Activated T-cell treated with anti-CD3 and anti-CD28 coated beads, Interleukin-2, amount 50 U/mL, for 72 hours (primary cell): ENCODE results near the gene HECTD4. TPM values are rescaled to one million over a fixed set of nuclear protein-coding genes. Genes with fewer than 3 reads are reported as not detected.
A peak's percentile ranks its signal among the peaks of the same experiment; 100 is the strongest.
"Not testable (repeated sequence)": the region's sequence is repeated elsewhere in the genome, so short reads cannot be mapped to it uniquely, and the experiment has no call there.

ENCODE experiments used
- ATAC-seq, 2 donors: fragments of 150-1000 bp; cut with Tn5 transposase; replicated peaks in 1 of 2; 2 replicates each; pipeline ENCODE4 v1.10.0; 2021; ENCODE audit warnings: moderate library complexity in 2 of 2, mild to moderate bottlenecking in 1 of 2
- DNase-seq, 2 donors: peaks; one replicate each; pipeline ENCODE4 v3.0.0; 2021 to 2022; ENCODE audit warnings: mixed read lengths in 1 of 2
- H3K27ac Mint-ChIP-seq: one replicate; pipeline ENCODE4 v1.8.0; 2022; ENCODE audit warnings: mild to moderate bottlenecking, moderate library complexity, mixed read lengths
- H3K27me3 Mint-ChIP-seq: one replicate; pipeline ENCODE4 v1.8.0; 2022; ENCODE audit warnings: low read depth, mixed read lengths
- H3K36me3 Mint-ChIP-seq, 2 donors: one replicate each; pipeline ENCODE4 v1.8.0; 2022; ENCODE audit warnings: mixed read lengths in 2 of 2, mild to moderate bottlenecking in 1 of 2; ENCODE audit not compliant: insufficient read depth in 2 of 2
- H3K4me1 Mint-ChIP-seq: one replicate; pipeline ENCODE4 v1.8.0; 2022; ENCODE audit warnings: low read depth, mixed read lengths
- H3K4me3 Mint-ChIP-seq, 2 donors: one replicate each; pipeline ENCODE4 v1.8.0; 2022; ENCODE audit warnings: mild to moderate bottlenecking in 2 of 2, mixed read lengths in 2 of 2, moderate library complexity in 2 of 2
- H3K9me3 Mint-ChIP-seq, 2 donors: one replicate each; pipeline ENCODE4 v1.8.0; 2022; ENCODE audit warnings: mixed read lengths in 2 of 2
- total RNA-seq, 2 donors: library from RNA; stranded (reverse); gene quantifications; one replicate each; pipeline ENCODE4 v1.2.3, GENCODE V29; 2022

HECTD4 gene
- total RNA-seq, 2 donors from 2014 or later, result 39.6 to 43.3 TPM

GRCh38 chr12:112241176-112241575 lies 141.1 kb downstream of the HECTD4 start:
- no peak for ATAC-seq
- Mint-ChIP-seq H3K4me3 (no peak overlapping the region), H3K27me3 (no peaks in the 10 kb centered on the region), H3K9me3 (no peaks in the 10 kb centered on the region), H3K36me3 (peaks cover 1% of the 10 kb centered on the region in 2 donors), H3K27ac (no peak overlapping the region), H3K4me1 (no peaks in the 10 kb centered on the region)
- DNase-seq, result no peak

GRCh38 chr12:112239881-112240280 lies 142.3 kb downstream of the HECTD4 start:
- Mint-ChIP-seq H3K36me3 (peaks cover 1 to 4% of the 10 kb centered on the region in 2 donors), H3K27me3 (no peaks in the 10 kb centered on the region), H3K4me1 (no peaks in the 10 kb centered on the region), H3K27ac (no peak overlapping the region), H3K4me3 (no peak overlapping the region), H3K9me3 (no peaks in the 10 kb centered on the region)
- ATAC-seq, result no peak
- no peak for DNase-seq

GRCh38 chr12:112239020-112239419 lies 143.2 kb downstream of the HECTD4 start:
- no peak for ATAC-seq
- Mint-ChIP-seq H3K36me3 (peaks cover 1 to 3% of the 10 kb centered on the region in 2 donors), H3K4me1 (no peaks in the 10 kb centered on the region), H3K27me3 (no peaks in the 10 kb centered on the region), H3K9me3 (no peaks in the 10 kb centered on the region), H3K4me3 (no peak overlapping the region), H3K27ac (no peak overlapping the region)
- no peak for DNase-seq

GRCh38 chr12:112238441-112238840 lies 143.8 kb downstream of the HECTD4 start:
- H3K27me3 Mint-ChIP-seq, result no peaks in the 10 kb centered on the region

GRCh38 chr12:112236786-112237185 lies 145.4 kb downstream of the HECTD4 start:
- Mint-ChIP-seq H3K9me3 (no peaks in the 10 kb centered on the region), H3K4me1 (no peaks in the 10 kb centered on the region), H3K27me3 (no peaks in the 10 kb centered on the region), H3K36me3 (peaks cover 1 to 7% of the 10 kb centered on the region in 2 donors), H3K4me3 (no peak overlapping the region), H3K27ac (no peak overlapping the region)
- DNase-seq (no peak), ATAC-seq (no peak)

More at GRCh38 chr12:112238441-112238840, 143.8 kb downstream of the HECTD4 start:
- no peaks in the 10 kb centered on the region for H3K4me1 Mint-ChIP-seq
- ATAC-seq (no peak), DNase-seq (no peak)
- no peaks in the 10 kb centered on the region for H3K9me3 Mint-ChIP-seq
- no peak overlapping the region for H3K4me3 Mint-ChIP-seq
- peaks cover 1 to 4% of the 10 kb centered on the region in 2 donors for H3K36me3 Mint-ChIP-seq
- no peak overlapping the region for H3K27ac Mint-ChIP-seq

GRCh38 chr12:112236386-112236785 lies 145.8 kb downstream of the HECTD4 start:
- H3K27me3 Mint-ChIP-seq, result no peaks in the 10 kb centered on the region
- no peak for DNase-seq
- no peak overlapping the region for H3K4me3 Mint-ChIP-seq
- peaks cover under 1 to 7% of the 10 kb centered on the region in 2 donors for H3K36me3 Mint-ChIP-seq
- ATAC-seq, result no peak
- H3K4me1 Mint-ChIP-seq, result no peaks in the 10 kb centered on the region
- H3K9me3 Mint-ChIP-seq, result no peaks in the 10 kb centered on the region
- H3K27ac Mint-ChIP-seq, result no peak overlapping the region

- Mint-ChIP-seq H3K9me3 (no peaks in the 10 kb centered on the region), H3K36me3 (peaks cover 0 to 7% of the 10 kb centered on the region in 2 donors), H3K27ac (peak overlapping the region; percentile 48), H3K27me3 (no peaks in the 10 kb centered on the region), H3K4me3 (no peak overlapping the region), H3K4me1 (no peaks in the 10 kb centered on the region)
- peak in 1 of 2 donors; percentile 51 for ATAC-seq
- no peak for DNase-seq
Observed at GRCh38 chr12:112234303-112234702, 147.9 kb downstream of the HECTD4 start.

GRCh38 chr12:112233242-112233641 lies 149.0 kb downstream of the HECTD4 start:
- Mint-ChIP-seq H3K27ac (no peak overlapping the region), H3K9me3 (no peaks in the 10 kb centered on the region), H3K36me3 (peaks cover 0 to 7% of the 10 kb centered on the region in 2 donors), H3K4me1 (no peaks in the 10 kb centered on the region), H3K4me3 (no peak overlapping the region), H3K27me3 (no peaks in the 10 kb centered on the region)
- ATAC-seq (no peak), DNase-seq (no peak)

GRCh38 chr12:112230136-112230535 lies 152.1 kb downstream of the HECTD4 start:
- H3K4me1 Mint-ChIP-seq, result no peaks in the 10 kb centered on the region
- H3K36me3 Mint-ChIP-seq, result peaks cover 0 to 5% of the 10 kb centered on the region in 2 donors

GRCh38 chr12:112226768-112227167 lies 155.5 kb downstream of the HECTD4 start:
- DNase-seq (no peak), ATAC-seq (no peak)
- no peaks in the 10 kb centered on the region for H3K9me3 Mint-ChIP-seq
- no peak overlapping the region for H3K27ac Mint-ChIP-seq
- no peak overlapping the region for H3K4me3 Mint-ChIP-seq
- no peaks in the 10 kb centered on the region for H3K4me1 Mint-ChIP-seq
- no peaks in the 10 kb centered on the region for H3K27me3 Mint-ChIP-seq
- H3K36me3 Mint-ChIP-seq, result peaks cover 0 to 2% of the 10 kb centered on the region in 2 donors

More at GRCh38 chr12:112230136-112230535, 152.1 kb downstream of the HECTD4 start:
- no peaks in the 10 kb centered on the region for H3K27me3 Mint-ChIP-seq
- H3K9me3 Mint-ChIP-seq, result no peaks in the 10 kb centered on the region
- no peak overlapping the region for H3K27ac Mint-ChIP-seq
- ATAC-seq, result no peak
- no peak overlapping the region for H3K4me3 Mint-ChIP-seq
- DNase-seq, result no peak

GRCh38 chr12:112220628-112221027 lies 161.6 kb downstream of the HECTD4 start:
- not testable (repeated sequence) for H3K27me3 Mint-ChIP-seq, DNase-seq, H3K36me3 Mint-ChIP-seq, H3K4me1 Mint-ChIP-seq, H3K4me3 Mint-ChIP-seq, H3K9me3 Mint-ChIP-seq, H3K27ac Mint-ChIP-seq, ATAC-seq

- ATAC-seq (no peak), DNase-seq (no peak)
- Mint-ChIP-seq H3K36me3 (no peaks in the 10 kb centered on the region), H3K27ac (peak overlapping the region; percentile 33), H3K4me1 (no peaks in the 10 kb centered on the region), H3K9me3 (no peaks in the 10 kb centered on the region), H3K27me3 (no peaks in the 10 kb centered on the region), H3K4me3 (no peak overlapping the region)
Observed at GRCh38 chr12:112219195-112219594, 163.0 kb downstream of the HECTD4 start.

GRCh38 chr12:112218150-112218549 lies 164.1 kb downstream of the HECTD4 start:
- H3K27me3 Mint-ChIP-seq, result no peaks in the 10 kb centered on the region
- DNase-seq (no peak), ATAC-seq (no peak)
- H3K9me3 Mint-ChIP-seq, result no peaks in the 10 kb centered on the region
- H3K36me3 Mint-ChIP-seq, result no peaks in the 10 kb centered on the region
- H3K4me3 Mint-ChIP-seq, result no peak overlapping the region
- H3K4me1 Mint-ChIP-seq, result no peaks in the 10 kb centered on the region
- no peak overlapping the region for H3K27ac Mint-ChIP-seq

GRCh38 chr12:112217647-112218046 lies 164.6 kb downstream of the HECTD4 start:
- Mint-ChIP-seq H3K27ac (no peak overlapping the region), H3K36me3 (no peaks in the 10 kb centered on the region), H3K27me3 (no peaks in the 10 kb centered on the region), H3K9me3 (no peaks in the 10 kb centered on the region), H3K4me3 (no peak overlapping the region), H3K4me1 (no peaks in the 10 kb centered on the region)
- ATAC-seq, result no peak
- no peak for DNase-seq
